Endothelial cell of umbilical vein (primary cell): ENCODE measurements around the gene KCNIP1. TPM values are rescaled to one million over a fixed set of nuclear protein-coding genes. Genes with fewer than 3 reads are reported as not detected.
A peak's percentile ranks its signal among the peaks of the same experiment; 100 is the strongest.

Experiments used
- BruUV-seq: library from RNA; stranded (reverse); fragments of 400-500 nt; replicated peaks from 2 replicates; lab custom pipeline; 2021; lab: Mats Ljungman, UMichigan
- CTCF ChIA-PET: fragments of 300-600, 350-600 bp; sonication (Branson Sonifier 250); formaldehyde crosslinking; loops from one replicate; lab custom pipeline; 2021; ENCODE audit warnings: antibody characterized with exemption, inconsistent platforms; lab: Charles Lee
- POLR2A ChIA-PET: fragments of 300-600, 350-600 bp; sonication (Branson Sonifier 250); formaldehyde crosslinking; loops from one replicate; lab custom pipeline; 2021; ENCODE audit warnings: antibody characterized with exemption, inconsistent platforms; lab: Charles Lee
- DNase-seq: peaks from one replicate; pipeline ENCODE4 v3.0.0-alpha.2; 2011; ENCODE audit warnings: low read depth, low spot score
- FAIRE-seq: peaks from 2 replicates; lab custom pipeline; 2011; peaks lifted over from hg19 to GRCh38; lab: Jason Lieb, UNC
- H2AFZ ChIP-seq: 2 replicates; pipeline ENCODE4 v1.6.0; 2012; ENCODE audit warnings: low read depth, low read length, control low read depth, inconsistent platforms
- H3K27ac ChIP-seq: 2 replicates; pipeline ENCODE4 v1.5.1; 2011; ENCODE audit warnings: low read depth, mild to moderate bottlenecking, control low read depth, low read length, moderate library complexity; ENCODE audit not compliant: insufficient read depth
- H3K27me3 ChIP-seq, 2 experiments: 2 replicates each; pipeline versions ENCODE4 v1.6.0 to v1.6.1; 2011; ENCODE audit warnings: low read length in 2 of 2, mixed read lengths in 1 of 2; ENCODE audit not compliant: control insufficient read depth in 2 of 2, insufficient read depth in 2 of 2
- H3K36me3 ChIP-seq, 2 experiments: 2 replicates in 1 of 2; 3 replicates in 1 of 2; pipeline ENCODE4 v1.5.1; 2011; ENCODE audit warnings: low read length in 2 of 2, mild to moderate bottlenecking in 1 of 2, moderate library complexity in 1 of 2; ENCODE audit not compliant: control insufficient read depth in 2 of 2, insufficient read depth in 2 of 2; ENCODE audit errors: extremely low read depth in 1 of 2
- H3K4me1 ChIP-seq: 3 replicates; pipeline ENCODE4 v1.5.1; 2011; ENCODE audit warnings: mild to moderate bottlenecking, low read length; ENCODE audit not compliant: control insufficient read depth, insufficient read depth; ENCODE audit errors: extremely low read depth
- H3K4me2 ChIP-seq: 2 replicates; pipeline ENCODE4 v1.6.1; 2011; ENCODE audit warnings: low read length, control low read depth, mixed read lengths; ENCODE audit not compliant: insufficient read depth
- H3K4me3 ChIP-seq, 3 experiments: fragments of 200-600 bp in 1 of 3; sonication (generic), shearing (Covaris generic) in 1 of 3; replicated peaks in 1 of 3; 2 replicates each; pipeline ENCODE4 v1.5.1; 2011 to 2016; ENCODE audit warnings: control low read depth in 3 of 3, low read length in 3 of 3, mild to moderate bottlenecking in 2 of 3, inconsistent platforms in 1 of 3, low read depth in 1 of 3, moderate library complexity in 1 of 3; ENCODE audit not compliant: insufficient read depth in 1 of 3
- H3K79me2 ChIP-seq: 2 replicates; pipeline ENCODE4 v1.6.0; 2012; ENCODE audit warnings: low read length, inconsistent platforms; ENCODE audit not compliant: control insufficient read depth, insufficient read depth
- H3K9ac ChIP-seq: replicated peaks from 2 replicates; pipeline ENCODE3; 2011; ENCODE audit warnings: low read length, control low read depth; ENCODE audit not compliant: insufficient read depth; ENCODE audit errors: extremely low read depth
- H3K9me1 ChIP-seq: replicated peaks from 3 replicates; pipeline ENCODE4 v1.6.0; 2011; ENCODE audit warnings: mild to moderate bottlenecking, low read length; ENCODE audit not compliant: control insufficient read depth, insufficient read depth; ENCODE audit errors: extremely low read depth
- H3K9me3 ChIP-seq: replicated peaks from 2 replicates; pipeline ENCODE4 v1.5.1; 2012; ENCODE audit warnings: low read length, inconsistent platforms; ENCODE audit not compliant: control insufficient read depth, insufficient read depth
- H4K20me1 ChIP-seq: replicated peaks from 2 replicates; pipeline ENCODE3; 2011; ENCODE audit warnings: mild to moderate bottlenecking, low read length; ENCODE audit not compliant: control insufficient read depth, insufficient read depth; ENCODE audit errors: extremely low read depth
- CTCF ChIP-seq, 2 donors: IDR thresholded peaks; 1 replicate in 1 of 2; 2 replicates in 1 of 2; pipeline ENCODE4 v1.5.1; 2011; ENCODE audit warnings: low read length in 2 of 2, mild to moderate bottlenecking in 2 of 2, moderate library complexity in 2 of 2, control low read depth in 1 of 2, inconsistent platforms in 1 of 2, low read depth in 1 of 2; ENCODE audit not compliant: insufficient read depth in 1 of 2; ENCODE audit errors: extremely low read depth in 1 of 2
- EZH2 ChIP-seq: IDR thresholded peaks from 2 replicates; pipeline ENCODE4 v1.6.1; 2012; ENCODE audit warnings: borderline replicate concordance, low read depth, mild to moderate bottlenecking, moderate library complexity, low read length, inconsistent platforms; ENCODE audit not compliant: severe bottlenecking
- JUN ChIP-seq: IDR thresholded peaks from 2 replicates; pipeline ENCODE4 v1.6.1; 2011; ENCODE audit warnings: borderline replicate concordance, low read depth; ENCODE audit not compliant: insufficient read length, insufficient read depth
- dilution Hi-C: fragments of 300-500 bp; cut with MboI; formaldehyde crosslinking; loops from one replicate; pipeline ENCODE4 v1.15.0; 2019; ENCODE audit warnings: low sequenced_read_pairs; ENCODE audit not compliant: extremely low pct_ligation_motif_present
- intact Hi-C: fragments of 100-400 bp; cut with micrococcal nuclease; formaldehyde crosslinking; loops from one replicate; pipeline ENCODE4 v1.10.0; 2022
- polyA plus RNA-seq, 4 experiments: library from polyadenylated mRNA; depleted of rRNA in 3 of 4; stranded (reverse) in 3 of 4; unstranded in 1 of 4; fragments of >200 nt; gene quantifications; 2 replicates each; pipeline versions ENCODE4 v1.2.1 to v1.2.3, GENCODE V29; 2011 to 2012; ENCODE audit warnings: missing spikeins in 1 of 4
- total RNA-seq: library from RNA; stranded (reverse); gene quantifications from 2 replicates; pipeline ENCODE4 v1.2.3, GENCODE V29; 2021

KCNIP1 gene
- total and polyA plus RNA-seq, 2 donors (not counting 3 experiments of a cell fraction or from before 2014, with no cell fraction given) = 0.15 TPM; not detected in 1

- no peaks in the 10 kb centered on the region for H4K20me1 ChIP-seq
- TF ChIP-seq JUN (no peak), CTCF (IDR thresholded peaks at IDR 0.05; ENCODE audit: extremely low read depth in 1 of 2, insufficient read depth in 1 of 2, low read depth in 1 of 2, low read length in 2 of 2) (peak in 1 of 2 donors; percentile 1)
- no peak overlapping the region for H3K4me2 ChIP-seq
- H3K9ac ChIP-seq = no peak overlapping the region
- dilution Hi-C loops = no loop called here
- peak overlapping the region; percentile 50 for H2AFZ ChIP-seq
- no peak for DNase-seq
- H3K9me3 ChIP-seq = no peaks in the 10 kb centered on the region
- CTCF ChIA-PET = interaction anchor here (1.0 to 17.1 kb wide), 28 partner anchors 11 to 575 kb away, joined by 3 to 288 read pairs (median 4); no protein-coding TSS in a partner anchor
- intact Hi-C loops = loop anchor here (5.0 kb wide), 2 partner anchors 300 to 535 kb away; no protein-coding TSS in a partner anchor
- no peaks in the 10 kb centered on the region for H3K36me3 ChIP-seq
- H3K9me1 ChIP-seq = no peaks in the 10 kb centered on the region
- no peaks in the 10 kb centered on the region for H3K79me2 ChIP-seq
- H3K4me1 ChIP-seq = peaks cover 9% of the 10 kb centered on the region
- POLR2A ChIA-PET = no interaction called here
- no peaks in the 10 kb centered on the region for H3K27me3 ChIP-seq
- H3K27ac ChIP-seq = no peak overlapping the region
- no peak overlapping the region for H3K4me3 ChIP-seq
- no TSS peak for BruUV-seq
- no peak for FAIRE-seq
Measured at GRCh38 chr5:170632266-170632984, 128.6 kb downstream of the KCNIP1 start.

- intact Hi-C loops (loop anchor here (1.0 to 5.0 kb wide), 7 partner anchors 29 to 536 kb away; no protein-coding TSS in a partner anchor), dilution Hi-C loops (no loop called here)
- Histone ChIP-seq H3K9me3 (no peaks in the 10 kb centered on the region), H3K27ac (no peak overlapping the region), H3K36me3 (no peaks in the 10 kb centered on the region), H3K4me1 (peaks cover 9% of the 10 kb centered on the region), H4K20me1 (no peaks in the 10 kb centered on the region), H3K27me3 (no peaks in the 10 kb centered on the region), H3K4me2 (peak overlapping the region; percentile 79), H3K9ac (peak overlapping the region; percentile 61), H3K79me2 (no peaks in the 10 kb centered on the region), H2AFZ (peak overlapping the region; percentile 50), H3K9me1 (no peaks in the 10 kb centered on the region), H3K4me3 (no peak overlapping the region)
- TF ChIP-seq CTCF (IDR thresholded peaks at IDR 0.05; ENCODE audit: extremely low read depth in 1 of 2, insufficient read depth in 1 of 2, low read depth in 1 of 2, low read length in 2 of 2) (peak; percentile 92 to 97), EZH2 (no peak)
- peak; percentile 4 for FAIRE-seq
- no TSS peak for BruUV-seq
- CTCF ChIA-PET = interaction anchor here (0.7 to 17.1 kb wide), 28 partner anchors 11 to 574 kb away, joined by 3 to 288 read pairs (median 6); no protein-coding TSS in a partner anchor
- POLR2A ChIA-PET = no interaction called here
- DNase-seq = no peak
Measured at GRCh38 chr5:170632985-170633234, 129.1 kb downstream of the KCNIP1 start.
